DLD1 (cell line): ENCODE data around the gene BRIP1.
"Not testable (repeated sequence)": the region's sequence is repeated elsewhere in the genome, so short reads cannot be mapped to it uniquely, and the experiment has no call there.

ENCODE experiments used
- in situ Hi-C: cut with HindIII; loops from 2 replicates; pipeline ENCODE4 v1.10.0; 2017; ENCODE audit warnings: low sequenced_read_pairs

Gene BRIP1

GRCh38 chr17:61832463-61832862, 30.9 kb downstream of the BRIP1 start:
- in situ Hi-C loops = no loop called here

- in situ Hi-C loops = no loop called here
Measured at GRCh38 chr17:61831099-61831498, 32.2 kb downstream of the BRIP1 start.

- in situ Hi-C loops = no loop called here
Measured at GRCh38 chr17:61828694-61829093, 34.6 kb downstream of the BRIP1 start.

GRCh38 chr17:61827649-61828395, 35.5 kb downstream of the BRIP1 start:
- in situ Hi-C loops = no loop called here

GRCh38 chr17:61826866-61827265, 36.5 kb downstream of the BRIP1 start:
- in situ Hi-C loops = not testable (repeated sequence)

GRCh38 chr17:61826198-61826597, 37.1 kb downstream of the BRIP1 start:
- in situ Hi-C loops = not testable (repeated sequence)

GRCh38 chr17:61825448-61826137, 37.7 kb downstream of the BRIP1 start:
- in situ Hi-C loops = no loop called here

GRCh38 chr17:61822326-61823285, 40.7 kb downstream of the BRIP1 start:
- in situ Hi-C loops = no loop called here

- in situ Hi-C loops = no loop called here
Measured at GRCh38 chr17:61821655-61822054, 41.7 kb downstream of the BRIP1 start.

GRCh38 chr17:61819265-61819664, 44.1 kb downstream of the BRIP1 start:
- in situ Hi-C loops = not testable (repeated sequence)

GRCh38 chr17:61818225-61818624, 45.1 kb downstream of the BRIP1 start:
- in situ Hi-C loops = no loop called here

- in situ Hi-C loops = no loop called here
Measured at GRCh38 chr17:61817452-61817851, 45.9 kb downstream of the BRIP1 start.

- in situ Hi-C loops = no loop called here
Measured at GRCh38 chr17:61816538-61816937, 46.8 kb downstream of the BRIP1 start.

GRCh38 chr17:61815863-61816503, 47.3 kb downstream of the BRIP1 start:
- in situ Hi-C loops = no loop called here

GRCh38 chr17:61814485-61814884, 48.8 kb downstream of the BRIP1 start:
- in situ Hi-C loops = no loop called here

GRCh38 chr17:61813211-61813610, 50.1 kb downstream of the BRIP1 start:
- in situ Hi-C loops = no loop called here

- in situ Hi-C loops = no loop called here
Measured at GRCh38 chr17:61812747-61813146, 50.6 kb downstream of the BRIP1 start.

GRCh38 chr17:61809816-61810392, 53.4 kb downstream of the BRIP1 start:
- in situ Hi-C loops = no loop called here

- in situ Hi-C loops = no loop called here
Measured at GRCh38 chr17:61808442-61808841, 54.9 kb downstream of the BRIP1 start.

GRCh38 chr17:61806936-61807335, 56.4 kb downstream of the BRIP1 start:
- in situ Hi-C loops = no loop called here
